Liver (tissue), 3 donors: Measurements from ENCODE around the gene PXYLP1.

Experiments
- CTCF ChIP-seq: fragments of 150-350 bp; IDR thresholded peaks from 2 replicates; pipeline ENCODE4 v1.5.1; 2017; ENCODE audit warnings: improper control_type of control experiment, low read depth, low read length; ENCODE audit not compliant: missing input control
- GABPA ChIP-seq, 2 donors: IDR thresholded peaks in 1 of 2; conservative IDR thresholded peaks in 1 of 2; 2 replicates each; pipeline ENCODE4 v1.6.1; 2016; ENCODE audit warnings: antibody characterized with exemption in 2 of 2, mild to moderate bottlenecking in 1 of 2, moderate library complexity in 1 of 2
- HNF4A ChIP-seq, 2 donors: conservative IDR thresholded peaks; 2 replicates each; pipeline ENCODE4 v1.6.1; 2016; ENCODE audit warnings: antibody characterized with exemption in 2 of 2, mild to moderate bottlenecking in 2 of 2
- HNF4G ChIP-seq: IDR thresholded peaks from 2 replicates; pipeline ENCODE4 v1.6.1; 2016; ENCODE audit warnings: antibody characterized with exemption
- NR2F2 ChIP-seq: IDR thresholded peaks from 2 replicates; pipeline ENCODE4 v1.6.1; 2016; ENCODE audit warnings: antibody characterized with exemption
- RAD21 ChIP-seq, 2 donors: IDR thresholded peaks; 2 replicates each; pipeline ENCODE4 v1.6.1; 2016; ENCODE audit warnings: antibody characterized with exemption in 2 of 2, mild to moderate bottlenecking in 2 of 2
- SP1 ChIP-seq: IDR thresholded peaks from 2 replicates; pipeline ENCODE4 v1.6.1; 2018; ENCODE audit warnings: antibody characterized with exemption, mild to moderate bottlenecking
- TAF1 ChIP-seq: conservative IDR thresholded peaks from 2 replicates; pipeline ENCODE4 v1.6.1; 2016; ENCODE audit warnings: antibody characterized with exemption, mild to moderate bottlenecking
- YY1 ChIP-seq: IDR thresholded peaks from 2 replicates; pipeline ENCODE4 v1.6.1; 2016; ENCODE audit warnings: antibody characterized with exemption, mild to moderate bottlenecking
- TF ChIP-seq, protein P1 (sequence below): IDR thresholded peaks from 2 replicates; pipeline ENCODE4 v1.6.1; 2016; ENCODE audit warnings: antibody characterized with exemption
- TF ChIP-seq, protein P2 (sequence below): IDR thresholded peaks from 2 replicates; pipeline ENCODE4 v1.6.1; 2016; ENCODE audit warnings: antibody characterized with exemption, mild to moderate bottlenecking
- donor health status: healthy.
- donor health status: healthy.

GRCh38 chr3:141223673-141224166 lies 7.9 kb upstream of the PXYLP1 start:
- no peak for TF ChIP-seq HNF4A (conservative IDR thresholded peaks at IDR 0.05)
- no peak for TF ChIP-seq CTCF
- TF ChIP-seq SP1, result no peak
- TF ChIP-seq HNF4G, result no peak
- TF ChIP-seq, protein P1, sequence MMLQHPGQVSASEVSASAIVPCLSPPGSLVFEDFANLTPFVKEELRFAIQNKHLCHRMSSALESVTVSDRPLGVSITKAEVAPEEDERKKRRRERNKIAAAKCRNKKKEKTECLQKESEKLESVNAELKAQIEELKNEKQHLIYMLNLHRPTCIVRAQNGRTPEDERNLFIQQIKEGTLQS, result no peak
- TF ChIP-seq GABPA (IDR thresholded peaks at IDR 0.05 in 1 of 2, conservative IDR thresholded peaks at IDR 0.05 in 1 of 2), result no peak
- TF ChIP-seq, protein P2, sequence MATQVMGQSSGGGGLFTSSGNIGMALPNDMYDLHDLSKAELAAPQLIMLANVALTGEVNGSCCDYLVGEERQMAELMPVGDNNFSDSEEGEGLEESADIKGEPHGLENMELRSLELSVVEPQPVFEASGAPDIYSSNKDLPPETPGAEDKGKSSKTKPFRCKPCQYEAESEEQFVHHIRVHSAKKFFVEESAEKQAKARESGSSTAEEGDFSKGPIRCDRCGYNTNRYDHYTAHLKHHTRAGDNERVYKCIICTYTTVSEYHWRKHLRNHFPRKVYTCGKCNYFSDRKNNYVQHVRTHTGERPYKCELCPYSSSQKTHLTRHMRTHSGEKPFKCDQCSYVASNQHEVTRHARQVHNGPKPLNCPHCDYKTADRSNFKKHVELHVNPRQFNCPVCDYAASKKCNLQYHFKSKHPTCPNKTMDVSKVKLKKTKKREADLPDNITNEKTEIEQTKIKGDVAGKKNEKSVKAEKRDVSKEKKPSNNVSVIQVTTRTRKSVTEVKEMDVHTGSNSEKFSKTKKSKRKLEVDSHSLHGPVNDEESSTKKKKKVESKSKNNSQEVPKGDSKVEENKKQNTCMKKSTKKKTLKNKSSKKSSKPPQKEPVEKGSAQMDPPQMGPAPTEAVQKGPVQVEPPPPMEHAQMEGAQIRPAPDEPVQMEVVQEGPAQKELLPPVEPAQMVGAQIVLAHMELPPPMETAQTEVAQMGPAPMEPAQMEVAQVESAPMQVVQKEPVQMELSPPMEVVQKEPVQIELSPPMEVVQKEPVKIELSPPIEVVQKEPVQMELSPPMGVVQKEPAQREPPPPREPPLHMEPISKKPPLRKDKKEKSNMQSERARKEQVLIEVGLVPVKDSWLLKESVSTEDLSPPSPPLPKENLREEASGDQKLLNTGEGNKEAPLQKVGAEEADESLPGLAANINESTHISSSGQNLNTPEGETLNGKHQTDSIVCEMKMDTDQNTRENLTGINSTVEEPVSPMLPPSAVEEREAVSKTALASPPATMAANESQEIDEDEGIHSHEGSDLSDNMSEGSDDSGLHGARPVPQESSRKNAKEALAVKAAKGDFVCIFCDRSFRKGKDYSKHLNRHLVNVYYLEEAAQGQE, result no peak
- TF ChIP-seq NR2F2, result no peak
- no peak for TF ChIP-seq TAF1
- no peak for TF ChIP-seq RAD21 (IDR thresholded peaks at IDR 0.05)
- no peak for TF ChIP-seq YY1
